NB4 (cell line): ENCODE results near the gene CDH12.

Experiments
- DNase-seq: peaks from one replicate; pipeline ENCODE4 v3.0.0; 2010; ENCODE audit warnings: low read depth
- H3K4me3 ChIP-seq: one replicate; pipeline ENCODE4 v1.5.1; 2011; ENCODE audit warnings: mild to moderate bottlenecking, low read depth, low read length, moderate library complexity
- MYC ChIP-seq: IDR thresholded peaks from 2 replicates; pipeline ENCODE4 v1.6.1; 2011; ENCODE audit warnings: low read depth, low read length
- POLR2A ChIP-seq: IDR thresholded peaks from 2 replicates; pipeline ENCODE4 v1.6.1; 2011; ENCODE audit warnings: mild to moderate bottlenecking; ENCODE audit not compliant: insufficient read length; ENCODE audit errors: extremely low read depth
- TF ChIP-seq, protein P1 (sequence below): IDR thresholded peaks from one replicate; pipeline ENCODE4 v1.5.1; 2012; ENCODE audit warnings: low read depth, low read length
- TF ChIP-seq, protein P2 (sequence below): IDR thresholded peaks from 2 replicates; pipeline ENCODE4 v1.6.1; 2011; ENCODE audit warnings: low read depth, low read length

CDH12 gene

DNA sequence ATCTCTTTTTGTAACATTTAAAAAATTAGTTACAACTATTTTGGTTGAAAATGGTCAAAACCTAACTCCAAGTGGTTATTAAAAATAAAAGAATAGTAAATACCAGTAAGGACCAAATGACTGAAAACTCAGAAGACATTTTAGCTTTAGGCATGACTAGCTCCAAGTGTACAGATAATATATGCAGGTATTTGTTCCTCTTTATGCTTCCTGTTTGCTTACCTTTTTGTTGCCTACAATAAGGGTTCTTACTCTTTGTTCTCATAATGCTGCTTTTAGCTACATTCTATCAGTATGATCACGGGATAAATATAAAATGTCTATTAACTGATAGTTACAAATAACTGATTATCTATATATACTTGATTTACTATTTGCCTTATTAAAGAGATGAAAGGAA is 259.6 kb downstream of the CDH12 start:
- DNase-seq = no peak
- H3K4me3 ChIP-seq = no peak overlapping the region
- TF ChIP-seq, protein P1, sequence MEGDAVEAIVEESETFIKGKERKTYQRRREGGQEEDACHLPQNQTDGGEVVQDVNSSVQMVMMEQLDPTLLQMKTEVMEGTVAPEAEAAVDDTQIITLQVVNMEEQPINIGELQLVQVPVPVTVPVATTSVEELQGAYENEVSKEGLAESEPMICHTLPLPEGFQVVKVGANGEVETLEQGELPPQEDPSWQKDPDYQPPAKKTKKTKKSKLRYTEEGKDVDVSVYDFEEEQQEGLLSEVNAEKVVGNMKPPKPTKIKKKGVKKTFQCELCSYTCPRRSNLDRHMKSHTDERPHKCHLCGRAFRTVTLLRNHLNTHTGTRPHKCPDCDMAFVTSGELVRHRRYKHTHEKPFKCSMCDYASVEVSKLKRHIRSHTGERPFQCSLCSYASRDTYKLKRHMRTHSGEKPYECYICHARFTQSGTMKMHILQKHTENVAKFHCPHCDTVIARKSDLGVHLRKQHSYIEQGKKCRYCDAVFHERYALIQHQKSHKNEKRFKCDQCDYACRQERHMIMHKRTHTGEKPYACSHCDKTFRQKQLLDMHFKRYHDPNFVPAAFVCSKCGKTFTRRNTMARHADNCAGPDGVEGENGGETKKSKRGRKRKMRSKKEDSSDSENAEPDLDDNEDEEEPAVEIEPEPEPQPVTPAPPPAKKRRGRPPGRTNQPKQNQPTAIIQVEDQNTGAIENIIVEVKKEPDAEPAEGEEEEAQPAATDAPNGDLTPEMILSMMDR = no peak
- TF ChIP-seq, protein P2, sequence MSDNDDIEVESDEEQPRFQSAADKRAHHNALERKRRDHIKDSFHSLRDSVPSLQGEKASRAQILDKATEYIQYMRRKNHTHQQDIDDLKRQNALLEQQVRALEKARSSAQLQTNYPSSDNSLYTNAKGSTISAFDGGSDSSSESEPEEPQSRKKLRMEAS = no peak
- no peak for TF ChIP-seq MYC
- no peak for TF ChIP-seq POLR2A

DNA sequence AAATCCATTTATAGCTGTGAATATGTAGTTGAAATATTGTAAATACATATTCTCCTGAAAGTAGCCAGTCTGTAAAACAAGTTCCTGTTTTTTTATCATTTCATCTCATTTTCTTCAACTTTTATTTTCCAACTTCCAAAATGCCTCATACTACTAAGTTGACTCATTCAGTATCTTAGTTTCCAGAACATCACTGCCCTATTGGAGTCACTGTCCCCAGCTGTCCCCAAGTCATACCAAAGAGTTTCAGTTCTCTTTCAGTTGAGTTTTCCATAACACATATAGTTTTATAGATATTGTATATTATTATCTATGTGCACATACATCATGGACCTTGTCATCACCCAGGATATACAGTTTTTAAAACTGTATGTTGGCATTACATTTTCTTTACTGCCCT is 261.7 kb downstream of the CDH12 start:
- H3K4me3 ChIP-seq = no peak overlapping the region
- TF ChIP-seq, protein P2 = no peak
- no peak for TF ChIP-seq POLR2A
- DNase-seq = no peak

DNA sequence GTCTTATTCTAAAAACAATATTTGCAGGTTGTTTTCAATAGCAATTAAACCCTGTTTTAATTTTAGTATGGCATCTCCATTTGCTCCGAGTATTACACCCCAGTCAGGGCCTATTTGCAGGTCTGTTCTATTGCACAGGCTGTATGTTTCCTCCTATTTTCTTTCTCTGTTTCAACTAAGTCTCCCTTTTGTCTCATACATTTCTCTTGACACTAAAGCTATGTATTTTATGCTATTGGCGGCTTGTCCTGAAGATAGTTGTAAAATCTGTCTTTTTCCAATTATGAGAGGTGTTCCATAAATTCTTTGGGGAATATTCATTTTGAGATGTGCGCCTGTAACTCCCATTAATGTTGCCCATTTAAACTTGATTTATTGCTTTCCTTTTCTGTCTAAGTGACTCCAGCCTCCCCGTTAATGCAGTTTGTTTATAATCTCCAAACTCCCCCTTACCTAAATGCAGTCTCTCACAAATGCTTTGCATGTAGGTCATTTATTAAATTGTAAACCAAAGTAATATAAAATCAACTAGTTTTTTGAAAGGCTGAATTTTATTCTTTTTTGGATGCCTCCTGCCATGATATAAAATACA is 262.4 kb downstream of the CDH12 start:
- TF ChIP-seq POLR2A = no peak
- no peak for DNase-seq
- H3K4me3 ChIP-seq = no peak overlapping the region

DNA sequence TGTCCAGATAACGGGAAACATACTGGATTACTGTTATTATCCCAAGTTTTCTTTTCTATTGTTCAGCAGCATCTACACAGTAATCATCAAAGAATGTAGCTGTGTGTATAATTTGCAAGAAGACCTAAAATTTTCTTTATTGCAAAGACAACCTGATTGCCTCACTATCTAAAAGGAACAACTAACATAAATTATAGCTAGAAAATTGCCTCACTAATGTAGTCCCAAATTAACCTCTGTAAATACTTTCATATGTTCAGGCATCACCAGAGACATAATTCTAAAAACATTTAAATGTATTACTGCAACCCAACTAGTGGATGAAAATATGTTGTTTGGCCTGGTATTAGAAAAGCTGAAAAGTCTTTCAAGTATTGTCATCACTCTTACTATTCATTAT is 275.4 kb downstream of the CDH12 start:
- TF ChIP-seq POLR2A (no peak), MYC (no peak)
- TF ChIP-seq, protein P2 = no peak
- TF ChIP-seq, protein P1 = no peak
- no peak for DNase-seq
- H3K4me3 ChIP-seq = no peak overlapping the region

DNA sequence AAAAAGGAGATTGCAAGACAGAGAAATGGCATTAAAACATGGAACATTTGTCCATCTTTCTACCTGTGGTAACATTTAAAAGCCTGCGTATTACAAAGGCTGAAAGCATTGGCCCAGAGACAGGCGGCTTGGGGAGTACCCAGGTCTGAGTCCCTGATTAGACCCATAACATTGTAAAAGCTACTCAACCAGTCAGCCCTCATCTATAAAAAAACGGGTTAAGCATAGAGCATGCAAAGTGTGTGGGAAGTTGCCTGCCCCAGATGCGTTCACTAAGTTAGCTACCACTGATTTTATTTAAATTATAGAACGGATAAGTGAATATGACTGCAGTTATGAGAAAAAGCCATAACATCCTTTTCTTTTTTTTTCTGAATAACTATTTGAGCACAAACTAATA is 276.1 kb downstream of the CDH12 start:
- TF ChIP-seq, protein P2 = no peak
- TF ChIP-seq MYC (no peak), POLR2A (no peak)
- TF ChIP-seq, protein P1 = no peak
- no peak overlapping the region for H3K4me3 ChIP-seq
- no peak for DNase-seq

DNA sequence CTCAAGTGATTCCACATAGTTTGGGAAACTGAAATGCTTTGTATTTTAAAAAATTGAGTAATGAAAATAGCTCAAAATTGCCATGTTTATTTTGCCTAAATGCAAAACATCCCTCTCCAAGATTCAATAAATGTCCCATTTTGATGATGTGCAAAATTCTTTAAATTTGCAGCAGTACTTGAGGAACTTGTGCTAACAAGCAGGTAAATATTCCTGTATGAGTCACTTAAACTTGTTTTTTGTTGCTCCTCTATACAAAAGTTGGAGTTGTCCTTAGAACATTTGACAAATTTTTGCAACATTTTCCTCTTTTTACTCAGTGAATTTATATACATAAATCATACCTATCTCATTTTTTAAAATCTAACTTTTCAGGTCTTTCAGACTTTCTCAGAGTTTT is 280.2 kb downstream of the CDH12 start:
- H3K4me3 ChIP-seq = no peak overlapping the region
- DNase-seq = no peak
- no peak for TF ChIP-seq POLR2A
- TF ChIP-seq, protein P2 = no peak
- TF ChIP-seq MYC = no peak
- TF ChIP-seq, protein P1 = no peak

DNA sequence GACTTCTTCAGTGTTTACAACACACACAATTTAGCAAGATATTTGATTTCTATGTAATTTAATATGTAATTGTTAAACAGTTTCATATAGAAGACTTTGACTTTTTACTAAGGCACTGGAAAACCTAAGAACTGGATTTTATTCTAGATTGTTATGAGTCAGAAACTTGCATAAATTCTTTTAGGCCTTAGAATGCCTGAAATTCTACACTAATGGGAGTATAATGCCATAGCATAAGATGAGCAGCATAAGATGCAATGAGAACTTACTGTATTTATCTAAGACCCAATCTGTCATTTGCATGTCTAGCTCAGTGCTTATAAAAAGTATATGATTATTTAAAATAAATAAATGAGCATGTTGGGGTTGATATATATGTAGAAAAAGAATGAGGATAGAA is 285.2 kb downstream of the CDH12 start:
- DNase-seq = no peak
- no peak for TF ChIP-seq POLR2A
- TF ChIP-seq, protein P2 = no peak
- no peak for TF ChIP-seq MYC
- TF ChIP-seq, protein P1 = no peak
- no peak overlapping the region for H3K4me3 ChIP-seq
